ENCODE data around the gene CDC20.

- TF ChIP-seq CTCF (IDR thresholded peaks at IDR 0.05; ENCODE audit: low read length) (no peak), EZH2 (IDR thresholded peaks at IDR 0.05; ENCODE audit: borderline replicate concordance, low read length) (no peak)
These were observed 39.5 kb upstream of the CDC20 start for GRCh38 chr1:43319288-43319687.

All from OCI-LY1 (cell line).